Fibroblast of mammary gland (primary cell): ENCODE results near the gene SMC4.
A peak's percentile ranks its signal among the peaks of the same experiment; 100 is the strongest.

Source experiments
- DNase-seq: peaks from one replicate; pipeline ENCODE4 v3.0.0-alpha.2; 2010; ENCODE audit warnings: low read depth
- H3K4me3 ChIP-seq: 2 replicates; pipeline ENCODE4 v1.5.1; 2011; ENCODE audit warnings: low read depth, mild to moderate bottlenecking, low read length, moderate library complexity; ENCODE audit not compliant: control insufficient read depth
- CTCF ChIP-seq: conservative IDR thresholded peaks from 2 replicates; pipeline ENCODE4 v1.5.1; 2011; ENCODE audit warnings: low read depth, low read length, inconsistent platforms; ENCODE audit not compliant: control insufficient read depth, insufficient read depth

The SMC4 gene

GRCh38 chr3:160401291-160402095 is 2.0 kb downstream of the SMC4 start:
- peak; percentile 71 for DNase-seq
- no peak for TF ChIP-seq CTCF
- H3K4me3 ChIP-seq: peak overlapping the region; percentile 85

- TF ChIP-seq CTCF: no peak
- peak overlapping the region; percentile 85 for H3K4me3 ChIP-seq
- DNase-seq: no peak
Observed at GRCh38 chr3:160402221-160403027, 3.0 kb downstream of the SMC4 start.

- no peak for DNase-seq
- TF ChIP-seq CTCF: no peak
- H3K4me3 ChIP-seq: peak overlapping the region; percentile 85
Observed at GRCh38 chr3:160403028-160403545, 3.6 kb downstream of the SMC4 start.

- H3K4me3 ChIP-seq: peak overlapping the region; percentile 12
- DNase-seq: no peak
- TF ChIP-seq CTCF: no peak
Observed at GRCh38 chr3:160403796-160404470, 4.5 kb downstream of the SMC4 start.

- DNase-seq: peak; percentile 40
- no peak for TF ChIP-seq CTCF
Observed at GRCh38 chr3:160409812-160410610, 10.6 kb downstream of the SMC4 start.

GRCh38 chr3:160412477-160412876 is 13.0 kb downstream of the SMC4 start:
- no peak for TF ChIP-seq CTCF
- no peak overlapping the region for H3K4me3 ChIP-seq
- no peak for DNase-seq

More at GRCh38 chr3:160409812-160410610, 10.6 kb downstream of the SMC4 start:
- H3K4me3 ChIP-seq: no peak overlapping the region
